ENCODE results near the gene DPY19L2. TPM values are rescaled to one million over a fixed set of nuclear protein-coding genes. Genes with fewer than 3 reads are reported as not detected.

DPY19L2 gene
- total RNA-seq, 6 experiments from 2014 or later: 1.3 to 2.9 (median 2.0) TPM

- no peak for DNase-seq
- no peaks in the 10 kb centered on the region for H3K27me3 Mint-ChIP-seq (ENCODE audit: insufficient read depth)
- TF ChIP-seq CTCF (IDR thresholded peaks at IDR 0.05): no peak
- H3K9me3 Mint-ChIP-seq: no peaks in the 10 kb centered on the region
- no peaks in the 10 kb centered on the region for H3K4me1 Mint-ChIP-seq (ENCODE audit: low read depth)
- no peak overlapping the region for H3K4me3 Mint-ChIP-seq
- H3K36me3 Mint-ChIP-seq (ENCODE audit: low read depth): no peaks in the 10 kb centered on the region
- no peak overlapping the region for H3K27ac Mint-ChIP-seq
Measured at GRCh38 chr12:63525831-63526230, 142.5 kb downstream of the DPY19L2 start.

DNA sequence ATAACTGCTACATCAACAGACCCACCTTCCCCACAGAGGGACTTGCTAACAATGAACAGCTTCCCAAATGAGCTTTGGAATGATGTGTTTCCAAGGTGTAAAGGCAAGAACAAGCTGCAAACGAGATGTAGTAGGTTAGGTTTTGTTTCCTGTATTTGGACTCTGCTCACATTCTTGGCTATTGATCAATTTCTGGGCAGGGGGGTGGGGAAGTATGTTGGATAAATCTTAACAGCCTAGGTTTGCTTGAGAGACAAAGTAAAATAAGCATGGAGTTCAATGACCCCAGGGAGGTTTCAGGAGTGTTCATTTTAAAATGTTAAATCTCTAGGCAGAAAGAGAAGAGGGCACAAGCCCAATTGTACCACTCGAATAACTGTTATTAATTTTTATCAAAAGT lies 146.6 kb downstream of the DPY19L2 start:
- no peak overlapping the region for H3K4me3 Mint-ChIP-seq
- TF ChIP-seq CTCF (IDR thresholded peaks at IDR 0.05): no peak

More for the DNA sequence above, 146.6 kb downstream of the DPY19L2 start:
- no peaks in the 10 kb centered on the region for H3K4me1 Mint-ChIP-seq (ENCODE audit: low read depth)
- DNase-seq: no peak
- H3K27me3 Mint-ChIP-seq (ENCODE audit: insufficient read depth): no peaks in the 10 kb centered on the region
- no peaks in the 10 kb centered on the region for H3K36me3 Mint-ChIP-seq (ENCODE audit: low read depth)
- no peak overlapping the region for H3K27ac Mint-ChIP-seq
- no peaks in the 10 kb centered on the region for H3K9me3 Mint-ChIP-seq

Other genes starting within 250 kb of the DPY19L2 start
- gene RXYLT1, start 111.4 kb upstream of the DPY19L2 start, total RNA-seq (2021; fragmentation: NEBNext Ultra II Directional; extraction: Animal tissue kit (Norgen Biotek cat#: 25700)): 10 to 100 TPM; 15.3 to 17.9 (median 16.7) TPM
- 10 to 100 TPM; 35.7 to 45.8 (median 40.9) TPM for gene SRGAP1, start 176.2 kb upstream of the DPY19L2 start, total RNA-seq (2021; fragmentation: NEBNext Ultra II Directional; extraction: Animal tissue kit (Norgen Biotek cat#: 25700))

All from HFFc6 (cell line).